Measurements from ENCODE around the gene NPBWR2. TPM values are rescaled to one million over a fixed set of nuclear protein-coding genes. Genes with fewer than 3 reads are reported as not detected.

The NPBWR2 gene, protein sequence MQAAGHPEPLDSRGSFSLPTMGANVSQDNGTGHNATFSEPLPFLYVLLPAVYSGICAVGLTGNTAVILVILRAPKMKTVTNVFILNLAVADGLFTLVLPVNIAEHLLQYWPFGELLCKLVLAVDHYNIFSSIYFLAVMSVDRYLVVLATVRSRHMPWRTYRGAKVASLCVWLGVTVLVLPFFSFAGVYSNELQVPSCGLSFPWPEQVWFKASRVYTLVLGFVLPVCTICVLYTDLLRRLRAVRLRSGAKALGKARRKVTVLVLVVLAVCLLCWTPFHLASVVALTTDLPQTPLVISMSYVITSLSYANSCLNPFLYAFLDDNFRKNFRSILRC
- not detected for total RNA-seq
- long read RNA-seq: 0 reads

DNA sequence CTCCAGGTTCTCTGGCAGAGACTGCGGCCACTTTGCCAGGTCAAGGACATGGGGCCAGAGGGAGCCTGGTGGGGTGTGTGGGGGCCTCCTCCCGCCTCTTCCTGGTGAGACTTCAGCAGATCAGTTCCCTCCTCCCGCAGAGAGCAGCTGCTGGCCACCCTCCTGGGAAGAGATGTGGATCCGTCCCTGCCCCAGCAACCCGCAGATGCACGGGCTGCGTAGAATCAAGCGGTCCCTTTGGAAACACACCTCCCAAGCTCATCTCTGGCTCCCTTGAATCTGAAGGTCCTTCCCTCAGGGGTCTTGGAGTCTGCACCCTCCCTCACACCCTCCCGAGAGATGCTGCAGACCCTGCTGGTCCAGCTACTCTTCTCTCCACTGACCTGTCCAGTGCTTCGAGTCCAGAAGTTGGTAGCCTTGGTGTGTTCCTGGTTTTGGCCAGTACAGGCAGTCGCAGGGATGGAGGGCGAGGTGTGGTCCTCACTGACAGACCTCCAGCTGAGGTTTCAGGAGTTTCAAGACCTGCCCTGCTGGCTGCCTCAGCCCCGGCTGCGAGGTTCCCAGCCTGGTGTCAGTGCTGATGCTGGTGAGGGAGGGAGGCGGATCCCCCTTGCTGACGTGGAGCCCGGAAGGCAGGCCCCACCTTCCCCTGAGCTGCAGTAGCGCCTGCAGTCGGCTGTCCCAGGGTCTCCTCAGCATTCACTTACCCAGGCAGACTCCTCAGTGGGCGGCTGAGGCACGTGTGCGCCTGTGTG, at the start of gene NPBWR2:
Gene NPBWR2 (minus strand): TSS at position 585 of the 755 bp plus-strand sequence. CDS start 734 bp downstream, outside the sequence.
- intact Hi-C loops (cut with DNase I): no loop called here
- no peak for TF ChIP-seq CTCF (IDR thresholded peaks at IDR 0.05)
- Histone ChIP-seq H3K4me3 (no peak within 1 kb of the TSS), H3K36me3 (no peaks in the 10 kb centered on the region), H3K27me3 (peaks cover 21% of the 10 kb centered on the region), H3K27ac (no peak within 1 kb of the TSS), H3K4me1 (peaks cover 7% of the 10 kb centered on the region), H3K9me3 (no peaks in the 10 kb centered on the region)
- DNase-seq (peak; percentile 56), ATAC-seq (no peak)

DNA sequence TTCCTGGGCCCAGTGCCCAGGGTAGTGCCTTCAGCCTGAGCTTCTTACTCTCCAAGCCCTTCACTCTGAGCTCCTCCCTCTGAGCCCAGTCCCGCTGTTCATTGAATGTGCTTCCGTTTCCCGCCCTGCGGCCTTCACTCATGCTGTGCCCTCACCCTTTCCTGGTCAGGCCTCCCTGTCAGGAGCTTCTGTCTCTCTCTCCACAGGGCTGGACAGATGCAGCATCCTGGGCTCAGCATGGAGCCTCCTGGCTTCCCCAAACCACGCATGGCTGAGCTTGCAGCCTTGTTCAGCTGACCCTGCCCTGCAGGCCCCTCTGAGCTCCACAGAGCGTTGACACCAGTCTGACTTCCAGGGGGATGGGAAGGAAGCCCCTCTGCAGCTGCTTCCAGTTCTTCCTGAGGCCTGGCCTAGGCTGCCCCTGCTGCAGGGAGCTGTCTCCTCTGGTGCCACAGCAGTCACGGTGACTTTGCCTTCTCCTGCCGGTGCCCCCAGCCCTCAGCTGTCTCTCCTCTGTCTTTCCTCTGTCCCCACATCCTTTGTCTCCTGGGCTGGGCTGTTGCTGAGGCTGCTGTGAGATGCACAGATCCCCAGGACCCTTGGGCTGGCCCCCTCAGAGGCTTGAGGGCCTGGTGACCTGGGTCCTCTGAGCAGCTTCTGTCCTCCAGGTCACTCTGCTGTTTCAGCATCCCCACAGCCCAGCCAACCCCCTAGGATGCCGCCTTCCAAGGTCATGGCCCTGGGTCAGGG, 48.9 kb upstream of the NPBWR2 start:
- Histone ChIP-seq H3K9me3 (no peaks in the 10 kb centered on the region), H3K27ac (no peak overlapping the region), H3K36me3 (no peaks in the 10 kb centered on the region), H3K27me3 (peaks cover 24% of the 10 kb centered on the region), H3K4me3 (no peak overlapping the region), H3K4me1 (no peaks in the 10 kb centered on the region)
- intact Hi-C loops (cut with DNase I): no loop called here
- TF ChIP-seq CTCF (IDR thresholded peaks at IDR 0.05): no peak
- DNase-seq (no peak), ATAC-seq (no peak)

DNA sequence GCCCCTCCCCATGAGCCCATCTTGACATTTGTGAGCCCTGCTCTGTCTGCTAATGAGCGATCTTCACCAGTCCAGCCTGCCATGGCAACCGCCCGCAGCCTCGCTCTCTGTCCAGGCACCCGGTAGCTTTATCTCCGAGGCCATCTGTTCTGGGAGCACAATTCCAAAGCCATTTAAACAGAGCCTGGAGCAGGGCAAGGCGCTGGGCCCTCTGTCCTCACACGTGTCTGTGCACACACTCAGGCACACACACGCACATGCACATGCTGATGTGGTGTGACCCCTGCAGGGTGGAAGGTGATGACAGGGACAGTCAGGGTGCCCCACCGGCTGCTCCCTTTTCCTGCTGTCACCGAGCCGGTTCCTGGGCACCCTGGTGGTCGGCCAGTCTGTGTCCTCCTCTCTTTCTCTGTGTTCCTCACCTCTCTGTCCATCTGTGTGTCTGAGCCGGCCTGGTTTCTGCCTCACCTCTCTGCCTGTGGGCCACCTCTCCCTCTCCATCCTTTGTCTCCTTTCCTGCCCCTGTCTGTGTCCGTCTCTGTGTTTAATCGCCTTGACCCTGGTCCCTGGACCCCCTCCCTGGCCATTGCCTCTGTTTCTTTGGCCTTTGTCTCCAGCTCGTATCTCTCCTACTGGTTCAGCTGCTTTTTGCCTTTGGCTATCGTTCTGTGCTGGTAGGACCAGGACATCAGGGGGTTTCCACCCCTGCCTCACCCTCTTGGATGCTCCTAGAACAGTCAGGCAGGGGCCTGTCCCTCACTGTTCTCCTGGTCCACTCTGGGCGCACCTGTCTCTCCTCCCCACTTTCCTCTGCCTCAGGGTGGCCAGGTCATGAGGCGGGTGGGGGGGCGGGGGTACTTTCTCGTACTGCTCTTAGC, 48.1 kb upstream of the NPBWR2 start:
- H3K4me1 ChIP-seq: no peaks in the 10 kb centered on the region
- no peaks in the 10 kb centered on the region for H3K9me3 ChIP-seq
- peaks cover 16% of the 10 kb centered on the region for H3K27me3 ChIP-seq
- no peaks in the 10 kb centered on the region for H3K36me3 ChIP-seq
- no peak for ATAC-seq
- H3K27ac ChIP-seq: no peak overlapping the region
- H3K4me3 ChIP-seq: no peak overlapping the region
- no peak for DNase-seq
- intact Hi-C loops (cut with DNase I): no loop called here
- TF ChIP-seq CTCF (IDR thresholded peaks at IDR 0.05): no peak

DNA sequence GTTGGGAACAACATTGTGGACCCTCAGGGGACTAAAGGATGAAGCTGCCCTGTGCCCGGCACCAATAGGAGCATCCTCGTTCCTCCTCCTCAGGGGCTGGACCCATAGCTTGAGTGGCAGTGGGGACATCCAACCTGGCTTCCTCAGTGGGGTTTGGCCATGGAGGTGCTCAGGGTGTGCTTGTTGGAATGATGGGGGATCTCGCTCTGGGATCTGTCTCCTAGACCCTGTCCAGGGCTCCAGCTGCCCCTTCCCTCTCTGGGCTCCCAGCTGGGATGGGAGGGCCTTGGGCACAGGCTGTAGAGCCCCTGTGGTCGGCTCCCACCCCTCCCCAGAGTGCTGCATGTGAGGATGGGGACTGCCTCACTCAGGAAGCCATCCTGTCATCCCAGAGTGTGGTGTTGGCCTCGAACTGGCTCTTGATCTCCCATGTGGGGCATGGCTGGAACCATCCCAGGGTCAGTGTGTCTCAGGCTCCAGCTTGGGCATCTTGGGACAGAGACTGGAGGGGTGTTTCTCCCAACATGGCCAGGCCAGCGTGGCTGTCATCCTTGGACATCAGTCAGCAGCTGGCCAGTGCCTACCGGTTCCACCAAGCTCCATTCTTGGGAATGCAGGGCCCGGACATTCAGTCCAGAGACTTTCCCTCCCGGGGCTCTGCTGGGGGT, 47.4 kb upstream of the NPBWR2 start:
- Histone ChIP-seq H3K4me1 (no peaks in the 10 kb centered on the region), H3K36me3 (no peaks in the 10 kb centered on the region), H3K27me3 (peaks cover 9% of the 10 kb centered on the region), H3K27ac (no peak overlapping the region), H3K4me3 (no peak overlapping the region), H3K9me3 (no peaks in the 10 kb centered on the region)
- ATAC-seq (no peak), DNase-seq (no peak)
- no peak for TF ChIP-seq CTCF (IDR thresholded peaks at IDR 0.05)
- intact Hi-C loops (cut with DNase I): no loop called here

Data from upper lobe of right lung (tissue), 1 donor.